ENCODE data around the gene CD164L2.
"Not testable (repeated sequence)": the region's sequence is repeated elsewhere in the genome, so short reads cannot be mapped to it uniquely, and the experiment has no call there.

Gene CD164L2

GRCh38 chr1:27383039-27383605 is at the start of gene CD164L2:
Gene CD164L2 (minus strand): TSS chr1:27383333. CDS start chr1:27383239, 94 bp downstream.
- Mint-ChIP-seq H3K4me3 (no peak within 1 kb of the TSS), H3K36me3 (no peaks in the 10 kb centered on the region), H3K27me3 (peaks cover 2% of the 10 kb centered on the region), H3K27ac (no peak within 1 kb of the TSS), H3K9me3 (ENCODE audit: low read depth) (no peaks in the 10 kb centered on the region), H3K4me1 (ENCODE audit: low read depth) (no peaks in the 10 kb centered on the region)

- H3K9me3 Mint-ChIP-seq (ENCODE audit: low read depth); H3K27me3 Mint-ChIP-seq; H3K27ac Mint-ChIP-seq; H3K4me3 Mint-ChIP-seq; H3K36me3 Mint-ChIP-seq: not testable (repeated sequence)
- H3K4me1 Mint-ChIP-seq (ENCODE audit: low read depth), result peaks cover 86% of the 10 kb centered on the region
These were observed 49.6 kb upstream of the CD164L2 start for GRCh38 chr1:27432725-27433124.

GRCh38 chr1:27431601-27431940 is 48.4 kb upstream of the CD164L2 start:
- Mint-ChIP-seq H3K27ac (peak overlapping the region; percentile 83), H3K4me1 (ENCODE audit: low read depth) (peaks cover 86% of the 10 kb centered on the region), H3K4me3 (peak overlapping the region; percentile 57), H3K27me3 (no peaks in the 10 kb centered on the region), H3K9me3 (ENCODE audit: low read depth) (no peaks in the 10 kb centered on the region), H3K36me3 (peaks cover 5% of the 10 kb centered on the region)

- Mint-ChIP-seq H3K4me1 (ENCODE audit: low read depth) (peaks cover 83% of the 10 kb centered on the region), H3K36me3 (peaks cover 8% of the 10 kb centered on the region), H3K4me3 (peak overlapping the region; percentile 57)
These were observed 47.9 kb upstream of the CD164L2 start for GRCh38 chr1:27430903-27431600.

GRCh38 chr1:27429029-27429425 is 45.9 kb upstream of the CD164L2 start:
- peaks cover 75% of the 10 kb centered on the region for H3K4me1 Mint-ChIP-seq (ENCODE audit: low read depth)
- H3K4me3 Mint-ChIP-seq, result peak overlapping the region; percentile 82
- H3K27me3 Mint-ChIP-seq, result no peaks in the 10 kb centered on the region
- H3K36me3 Mint-ChIP-seq, result peaks cover 11% of the 10 kb centered on the region
- H3K27ac Mint-ChIP-seq, result peak overlapping the region; percentile 97
- no peaks in the 10 kb centered on the region for H3K9me3 Mint-ChIP-seq (ENCODE audit: low read depth)

More at GRCh38 chr1:27430903-27431600, 47.9 kb upstream of the CD164L2 start:
- no peaks in the 10 kb centered on the region for H3K27me3 Mint-ChIP-seq
- no peaks in the 10 kb centered on the region for H3K9me3 Mint-ChIP-seq (ENCODE audit: low read depth)
- peak overlapping the region; percentile 83 for H3K27ac Mint-ChIP-seq

GRCh38 chr1:27428316-27429028 is 45.3 kb upstream of the CD164L2 start:
- H3K4me1 Mint-ChIP-seq (ENCODE audit: low read depth), result peaks cover 75% of the 10 kb centered on the region
- H3K27me3 Mint-ChIP-seq, result no peaks in the 10 kb centered on the region
- H3K36me3 Mint-ChIP-seq, result peaks cover 11% of the 10 kb centered on the region
- no peaks in the 10 kb centered on the region for H3K9me3 Mint-ChIP-seq (ENCODE audit: low read depth)
- peak overlapping the region; percentile 97 for H3K27ac Mint-ChIP-seq
- H3K4me3 Mint-ChIP-seq, result peak overlapping the region; percentile 82

GRCh38 chr1:27427816-27428315 is 44.7 kb upstream of the CD164L2 start:
- H3K27me3 Mint-ChIP-seq, result no peaks in the 10 kb centered on the region
- no peaks in the 10 kb centered on the region for H3K9me3 Mint-ChIP-seq (ENCODE audit: low read depth)
- H3K4me3 Mint-ChIP-seq, result peak overlapping the region; percentile 82
- H3K4me1 Mint-ChIP-seq (ENCODE audit: low read depth), result peaks cover 71% of the 10 kb centered on the region
- H3K27ac Mint-ChIP-seq, result peak overlapping the region; percentile 97
- H3K36me3 Mint-ChIP-seq, result peaks cover 11% of the 10 kb centered on the region

GRCh38 chr1:27427329-27427728 is 44.2 kb upstream of the CD164L2 start:
- H3K9me3 Mint-ChIP-seq (ENCODE audit: low read depth), result no peaks in the 10 kb centered on the region
- peak overlapping the region; percentile 97 for H3K27ac Mint-ChIP-seq
- peaks cover 74% of the 10 kb centered on the region for H3K4me1 Mint-ChIP-seq (ENCODE audit: low read depth)
- H3K4me3 Mint-ChIP-seq, result peak overlapping the region; percentile 82
- H3K36me3 Mint-ChIP-seq, result peaks cover 11% of the 10 kb centered on the region
- no peaks in the 10 kb centered on the region for H3K27me3 Mint-ChIP-seq

- Mint-ChIP-seq H3K9me3 (ENCODE audit: low read depth) (no peaks in the 10 kb centered on the region), H3K27ac (peak overlapping the region; percentile 78), H3K4me1 (ENCODE audit: low read depth) (peaks cover 62% of the 10 kb centered on the region), H3K27me3 (no peaks in the 10 kb centered on the region), H3K36me3 (peaks cover 11% of the 10 kb centered on the region), H3K4me3 (no peak overlapping the region)
These were observed 40.6 kb upstream of the CD164L2 start for GRCh38 chr1:27423709-27424108.

GRCh38 chr1:27418326-27419185 is 35.4 kb upstream of the CD164L2 start:
- H3K27me3 Mint-ChIP-seq, result no peaks in the 10 kb centered on the region
- peak overlapping the region; percentile 88 for H3K27ac Mint-ChIP-seq
- H3K4me1 Mint-ChIP-seq (ENCODE audit: low read depth), result peaks cover 46% of the 10 kb centered on the region
- H3K4me3 Mint-ChIP-seq, result no peak overlapping the region
- H3K36me3 Mint-ChIP-seq, result peaks cover 6% of the 10 kb centered on the region
- no peaks in the 10 kb centered on the region for H3K9me3 Mint-ChIP-seq (ENCODE audit: low read depth)

- Mint-ChIP-seq H3K4me1 (ENCODE audit: low read depth) (peaks cover 42% of the 10 kb centered on the region), H3K27ac (peak overlapping the region; percentile 88), H3K36me3 (peaks cover 6% of the 10 kb centered on the region), H3K9me3 (ENCODE audit: low read depth) (no peaks in the 10 kb centered on the region), H3K4me3 (no peak overlapping the region), H3K27me3 (no peaks in the 10 kb centered on the region)
These were observed 34.6 kb upstream of the CD164L2 start for GRCh38 chr1:27417713-27418112.

GRCh38 chr1:27416387-27417111 is 33.4 kb upstream of the CD164L2 start:
- H3K27ac Mint-ChIP-seq, result peak overlapping the region; percentile 61
- H3K4me3 Mint-ChIP-seq, result no peak overlapping the region
- H3K9me3 Mint-ChIP-seq (ENCODE audit: low read depth), result no peaks in the 10 kb centered on the region
- H3K27me3 Mint-ChIP-seq, result no peaks in the 10 kb centered on the region
- H3K36me3 Mint-ChIP-seq, result peaks cover 6% of the 10 kb centered on the region
- peaks cover 34% of the 10 kb centered on the region for H3K4me1 Mint-ChIP-seq (ENCODE audit: low read depth)

- Mint-ChIP-seq H3K4me3 (no peak overlapping the region), H3K36me3 (peaks cover 10% of the 10 kb centered on the region), H3K4me1 (ENCODE audit: low read depth) (peaks cover 24% of the 10 kb centered on the region), H3K27ac (no peak overlapping the region), H3K9me3 (ENCODE audit: low read depth) (no peaks in the 10 kb centered on the region), H3K27me3 (no peaks in the 10 kb centered on the region)
These were observed 31.0 kb upstream of the CD164L2 start for GRCh38 chr1:27414091-27414490.

GRCh38 chr1:27413004-27413403 is 29.9 kb upstream of the CD164L2 start:
- H3K9me3 Mint-ChIP-seq (ENCODE audit: low read depth), result no peaks in the 10 kb centered on the region
- H3K4me1 Mint-ChIP-seq (ENCODE audit: low read depth), result peaks cover 15% of the 10 kb centered on the region
- no peak overlapping the region for H3K4me3 Mint-ChIP-seq
- H3K27me3 Mint-ChIP-seq, result no peaks in the 10 kb centered on the region
- peaks cover 8% of the 10 kb centered on the region for H3K36me3 Mint-ChIP-seq
- H3K27ac Mint-ChIP-seq, result no peak overlapping the region

All from activated naive CD8-positive, alpha-beta T cell (primary cell).